Mucosa of gallbladder (tissue), 1 donor: ENCODE measurements around the gene SMNDC1. TPM values are rescaled to one million over a fixed set of nuclear protein-coding genes. Genes with fewer than 3 reads are reported as not detected.

Experiments used
- DNase-seq: peaks from one replicate; pipeline ENCODE4 v3.0.0-alpha.2; 2020; ENCODE audit warnings: low spot score
- total RNA-seq: library from RNA; stranded (reverse); gene quantifications from one replicate; pipeline ENCODE4 v1.2.1, GENCODE V29; 2021
- donor health status: DM: no; HTN: no; CAD: no.

Gene SMNDC1
- total RNA-seq, 1 donor from 2014 or later, result 26.6 TPM

DNA sequence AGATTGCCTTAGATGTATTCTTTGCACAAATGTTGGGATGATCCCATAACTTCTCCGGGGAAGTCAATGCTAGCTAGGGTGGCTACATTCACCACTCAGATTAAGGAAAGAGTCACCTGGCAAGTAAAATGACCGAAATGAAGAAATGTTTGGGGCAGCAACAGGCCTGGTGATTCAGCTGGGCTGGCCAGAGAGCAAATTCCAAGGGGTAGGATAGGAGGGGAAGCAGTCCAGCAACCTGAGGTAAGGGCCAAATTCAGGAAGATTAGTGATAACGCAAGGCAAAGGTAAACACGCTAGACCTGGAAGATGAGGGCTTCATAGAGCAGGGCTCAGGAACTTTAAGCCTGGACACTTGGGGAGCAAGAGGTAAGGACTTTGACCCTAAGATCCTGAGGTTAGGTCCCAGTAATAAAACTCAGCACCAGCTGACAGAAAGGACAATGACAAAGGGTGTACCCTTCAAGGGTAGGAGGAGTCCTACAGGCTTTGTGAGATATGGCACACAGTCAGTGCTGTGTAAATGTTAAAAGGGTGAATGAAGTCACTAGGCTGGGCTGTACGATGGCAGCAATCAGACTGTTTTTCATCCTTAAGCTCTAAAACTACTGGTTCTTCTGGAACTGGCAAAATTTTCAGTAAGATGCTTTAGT lies 22.7 kb upstream of the SMNDC1 start:
- DNase-seq, result no peak

DNA sequence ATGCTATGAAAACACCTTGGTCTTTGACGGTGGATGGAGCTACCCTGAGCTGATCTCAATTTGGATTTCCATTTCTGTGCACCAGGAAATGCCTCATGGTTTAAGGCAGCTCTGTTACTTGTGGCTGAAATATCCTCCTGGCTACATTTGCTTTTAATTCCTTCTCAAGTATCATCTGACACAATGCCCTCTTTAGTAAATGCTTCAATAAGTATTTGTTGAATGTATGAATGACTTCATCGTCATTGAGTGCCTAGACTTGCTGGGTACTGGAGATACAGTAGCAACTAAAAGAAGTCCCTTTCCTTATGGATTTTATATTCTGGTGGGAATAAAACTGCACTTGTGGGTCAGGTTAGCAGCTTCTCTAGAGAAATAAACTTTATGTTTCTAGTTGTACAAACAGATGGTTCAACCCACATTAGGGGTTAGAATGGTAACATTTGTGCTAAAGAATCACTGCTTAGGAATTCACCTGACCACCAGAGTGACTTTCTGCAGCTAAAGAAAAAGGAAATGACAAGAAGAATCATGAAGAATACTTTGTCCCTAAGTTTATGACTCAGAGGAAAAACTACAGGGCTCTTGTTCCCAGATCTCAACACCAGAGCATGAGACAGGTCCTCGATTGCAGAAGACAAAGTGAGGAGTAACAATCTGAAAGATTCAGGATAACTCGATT lies 21.8 kb upstream of the SMNDC1 start:
- no peak for DNase-seq

- DNase-seq, result no peak
Observed at GRCh38 chr10:110324805-110325280, 20.1 kb upstream of the SMNDC1 start.

DNA sequence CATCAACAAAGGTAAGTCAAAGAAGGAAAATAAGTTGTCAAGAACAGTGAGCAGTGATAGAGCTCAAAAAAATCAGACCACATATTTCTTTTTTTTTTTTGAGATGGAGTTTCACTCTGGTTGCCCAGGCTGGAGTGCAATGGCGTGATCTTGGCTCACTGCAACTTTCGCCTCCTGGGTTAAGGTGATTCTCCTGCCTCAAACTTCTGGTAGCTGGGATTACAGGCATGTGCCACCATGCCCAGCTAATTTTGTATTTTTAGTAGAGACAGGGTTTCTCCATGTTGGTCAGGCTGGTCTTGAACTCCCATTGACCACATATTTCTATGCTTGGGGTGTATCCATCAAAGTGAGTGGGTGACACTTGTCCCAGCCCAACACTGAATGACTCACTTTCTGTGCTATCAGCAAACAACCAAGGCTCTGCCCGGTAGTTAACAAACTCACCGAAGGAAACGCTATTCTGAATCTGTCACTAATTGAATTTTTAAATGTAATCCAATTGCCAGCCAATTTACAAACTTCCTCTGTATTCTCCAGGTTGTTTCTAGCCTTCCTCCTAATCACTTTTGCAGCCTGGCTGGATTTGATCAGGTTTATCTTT lies 19.6 kb upstream of the SMNDC1 start:
- no peak for DNase-seq

GRCh38 chr10:110323503-110323902 lies 18.8 kb upstream of the SMNDC1 start:
- DNase-seq, result no peak

DNA sequence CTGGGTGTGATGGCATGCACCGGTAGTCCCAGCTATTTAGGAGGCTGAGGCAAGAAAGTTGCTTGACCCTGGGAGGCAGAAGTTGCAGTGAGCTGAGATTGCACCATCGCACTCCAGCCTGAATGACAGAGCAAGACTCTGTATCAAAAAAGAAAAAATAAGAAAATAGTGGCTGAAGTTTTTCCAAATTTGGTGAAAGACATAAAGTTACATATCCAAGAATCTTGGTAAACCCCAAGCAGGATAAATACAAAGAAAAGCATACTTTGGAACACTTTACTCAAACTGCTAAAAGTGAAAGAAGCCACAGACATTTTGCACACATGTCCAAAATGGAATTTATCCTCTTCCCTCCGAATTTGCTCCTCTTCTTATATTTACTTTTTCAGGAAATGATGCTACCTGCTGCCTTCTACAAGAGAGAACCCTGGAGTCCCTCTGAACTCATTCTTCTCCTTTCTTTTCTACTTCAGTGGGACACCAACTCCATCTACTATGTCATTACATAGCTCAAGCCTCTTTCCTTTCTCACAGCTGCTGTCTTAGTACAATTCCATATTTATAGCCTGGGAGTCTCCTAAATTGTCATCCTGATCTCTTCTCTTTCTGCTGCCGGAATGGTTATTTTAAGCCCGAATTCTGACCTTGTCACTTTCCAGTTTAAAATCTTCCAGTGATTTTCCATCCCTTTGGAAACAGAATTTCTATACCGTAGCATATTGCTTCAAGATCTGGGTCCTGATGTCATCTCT lies 17.3 kb upstream of the SMNDC1 start:
- no peak for DNase-seq

DNA sequence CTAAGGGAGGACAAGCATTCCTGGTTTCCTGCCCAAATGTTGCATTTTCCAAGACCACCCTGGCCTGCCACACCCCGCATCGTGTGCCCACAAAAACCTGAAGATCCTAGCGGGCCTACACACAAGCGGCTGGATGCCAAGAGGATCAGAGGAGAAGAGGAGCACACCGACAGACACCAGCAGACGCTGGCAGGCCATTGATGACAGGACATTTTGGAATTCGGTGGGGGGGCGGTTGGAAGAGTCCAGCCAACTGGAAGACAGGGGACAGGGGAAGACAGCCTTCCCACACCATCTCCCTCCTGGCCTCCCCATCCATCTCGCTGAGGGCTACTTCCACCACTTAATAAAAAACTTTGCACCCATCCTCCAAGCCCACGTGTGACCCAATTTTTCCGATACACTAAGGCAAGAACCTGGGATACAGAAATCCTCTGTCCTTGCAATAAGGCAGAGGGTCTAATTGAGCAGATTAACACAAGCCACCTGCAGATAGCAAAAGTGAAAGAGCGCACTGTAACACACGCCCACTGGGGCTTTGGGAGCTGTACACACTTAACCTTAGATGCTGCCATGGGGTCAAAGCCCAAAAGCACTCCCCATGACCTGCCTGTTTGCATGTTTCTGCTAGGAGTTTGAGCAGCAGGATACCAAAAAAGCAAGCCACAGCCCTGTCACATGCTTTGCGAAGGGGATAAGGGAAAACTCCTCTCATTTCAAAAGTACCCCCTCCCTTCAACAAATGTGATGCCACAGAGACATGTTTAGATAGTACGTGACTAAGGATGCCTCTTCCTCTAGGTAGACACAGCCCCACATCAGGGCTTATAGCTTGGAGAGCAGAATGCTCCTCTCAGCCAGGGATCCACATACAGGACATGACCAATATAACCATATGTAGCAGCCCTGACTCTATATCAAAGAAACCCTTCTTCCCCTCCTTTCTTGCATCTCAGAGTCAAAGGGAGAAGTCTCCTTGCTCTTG lies 13.4 kb upstream of the SMNDC1 start:
- no peak for DNase-seq

DNA sequence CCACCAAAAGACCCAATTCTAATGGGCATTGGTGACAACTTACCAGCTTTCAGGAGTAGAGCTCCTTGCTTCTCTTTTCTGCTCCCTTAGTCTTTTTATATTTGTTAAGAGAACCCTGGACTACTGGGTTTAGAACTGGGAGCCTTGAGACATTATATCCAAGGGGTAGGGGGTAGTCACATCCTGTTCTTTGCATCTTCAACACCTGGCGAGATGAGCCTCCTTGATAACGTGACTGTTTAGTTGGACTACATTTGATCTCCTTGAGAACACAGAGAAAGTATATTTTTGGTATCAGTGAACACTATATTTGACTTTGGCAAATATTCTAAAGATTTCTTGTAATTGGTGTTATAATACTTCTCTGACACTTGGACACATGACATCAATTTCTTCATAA lies 9.0 kb upstream of the SMNDC1 start:
- no peak for DNase-seq

DNA sequence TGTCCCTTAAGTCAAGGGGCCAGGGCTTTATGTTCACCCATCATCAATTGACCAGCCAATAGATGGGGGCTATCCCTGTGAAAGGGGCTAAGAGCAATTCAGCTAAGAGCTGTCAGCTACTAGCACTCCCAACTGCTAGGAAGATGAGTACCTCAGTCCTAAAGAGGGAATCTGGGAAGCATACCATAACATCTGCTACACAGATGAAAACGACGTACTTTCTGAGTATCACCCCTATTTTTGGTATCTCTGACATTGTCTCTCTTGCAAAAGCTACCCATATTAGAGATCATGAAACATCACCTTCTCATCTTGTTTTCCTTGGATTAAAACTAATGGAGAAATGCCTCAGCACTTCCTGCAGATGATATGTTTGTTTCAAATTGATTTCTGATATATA lies 7.5 kb upstream of the SMNDC1 start:
- no peak for DNase-seq

GRCh38 chr10:110311357-110311949 lies 6.7 kb upstream of the SMNDC1 start:
- DNase-seq, result peak; percentile 46

DNA sequence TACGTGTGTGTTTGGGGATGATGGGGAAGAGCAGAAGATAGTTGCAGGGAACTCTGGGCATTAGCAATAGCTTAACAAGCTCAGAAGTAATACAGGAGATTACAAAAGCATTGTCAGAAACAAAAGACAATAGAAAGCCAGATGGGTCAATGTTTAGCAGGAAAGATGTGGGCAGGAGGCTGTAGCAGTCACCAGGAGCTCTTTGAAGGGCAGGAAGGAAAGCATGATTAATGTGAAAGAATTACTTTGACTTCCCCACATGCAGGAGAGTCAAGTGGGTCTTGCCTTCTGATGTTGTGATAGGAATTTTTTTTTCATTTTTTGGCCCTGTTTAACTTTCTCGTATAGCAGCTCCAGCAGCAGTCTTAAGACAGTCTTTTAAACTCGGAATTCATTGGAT lies 6.0 kb upstream of the SMNDC1 start:
- no peak for DNase-seq

DNA sequence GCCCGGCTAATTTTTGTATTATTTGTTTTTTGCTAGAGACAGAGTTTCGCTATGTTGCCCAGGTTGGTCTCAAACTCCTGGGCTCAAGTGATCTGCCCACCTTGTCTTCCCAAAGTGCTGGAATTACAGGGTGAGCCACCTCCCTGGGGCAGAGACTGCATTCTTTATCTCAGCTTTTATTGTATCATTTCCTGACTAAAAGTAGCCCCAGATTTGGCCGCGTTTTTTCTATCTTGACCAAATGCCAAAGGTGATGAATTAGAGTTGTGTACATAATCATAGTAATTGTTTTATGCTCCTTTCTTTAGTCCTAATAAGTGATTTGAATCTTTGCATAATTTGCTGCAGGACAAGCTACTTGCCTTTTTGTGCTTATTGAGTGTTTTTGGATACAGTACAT lies 3.1 kb upstream of the SMNDC1 start:
- DNase-seq, result no peak

DNA sequence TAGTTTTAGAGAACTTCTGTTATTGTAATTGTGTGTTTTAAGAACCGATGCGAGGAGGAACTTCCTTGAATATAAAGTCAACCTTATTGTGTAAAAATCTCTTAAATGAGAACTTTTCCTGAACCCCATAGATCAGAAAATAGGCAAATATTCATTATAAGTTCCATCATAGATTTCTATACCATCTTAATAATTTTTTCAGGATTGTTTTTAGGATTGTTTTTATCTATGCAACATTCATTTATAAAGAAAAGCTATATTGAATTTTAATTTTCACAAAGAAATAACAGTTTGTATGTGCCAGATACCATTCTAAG lies 1.7 kb upstream of the SMNDC1 start:
- DNase-seq, result no peak

DNA sequence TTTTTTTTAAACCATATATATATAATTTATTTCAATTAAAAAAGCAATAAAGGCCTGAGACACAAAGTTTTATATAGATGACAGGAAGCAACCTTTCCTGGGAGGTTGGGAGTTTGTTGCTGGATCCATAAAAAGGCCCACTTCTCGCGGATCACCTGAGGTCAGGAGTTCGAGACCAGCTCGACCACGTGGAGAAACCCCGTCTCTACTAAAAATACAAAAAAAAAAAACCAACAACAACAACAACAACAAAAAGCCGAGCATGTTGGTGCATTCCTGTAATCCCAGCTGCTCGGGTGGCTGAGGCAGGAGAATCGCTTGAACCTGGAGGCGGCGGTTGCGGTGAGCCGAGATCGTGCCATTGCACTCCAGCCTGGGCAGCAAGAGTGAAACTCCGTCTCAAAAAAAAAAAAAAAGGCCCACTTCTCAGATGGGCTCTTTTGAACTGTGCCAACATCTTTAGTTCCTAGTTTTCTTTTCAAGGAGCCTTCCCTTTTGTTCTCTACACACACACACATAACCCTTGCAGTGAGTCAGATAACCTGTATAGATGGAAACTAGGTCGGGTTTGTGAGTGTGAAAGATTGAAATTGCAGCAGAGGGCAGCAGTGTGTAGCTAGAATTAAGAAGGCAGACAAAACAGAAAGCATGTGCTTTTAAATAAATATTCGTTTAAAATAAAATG lies 1.2 kb upstream of the SMNDC1 start:
- peak; percentile 71 for DNase-seq

DNA sequence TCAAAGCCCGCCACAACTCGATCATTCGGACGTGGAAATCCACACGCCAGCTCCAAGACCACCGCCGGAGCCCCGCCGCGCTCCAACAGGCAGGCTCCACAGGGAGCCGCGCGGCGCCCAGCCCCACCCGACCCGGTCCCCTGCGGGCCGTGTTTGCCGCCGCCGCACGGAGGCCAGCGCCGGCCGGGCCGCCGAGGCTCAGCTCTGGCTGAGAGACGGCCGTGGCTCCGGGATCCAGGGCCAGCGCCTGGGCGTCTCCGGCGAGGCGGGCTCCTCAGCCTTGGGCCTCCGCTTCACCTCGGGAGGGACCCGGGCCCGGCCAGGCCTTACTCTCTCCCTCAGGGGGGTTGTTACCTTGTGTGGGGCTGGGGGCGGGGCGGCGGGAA lies 333 bp downstream of the SMNDC1 start:
- no peak for DNase-seq

DNA sequence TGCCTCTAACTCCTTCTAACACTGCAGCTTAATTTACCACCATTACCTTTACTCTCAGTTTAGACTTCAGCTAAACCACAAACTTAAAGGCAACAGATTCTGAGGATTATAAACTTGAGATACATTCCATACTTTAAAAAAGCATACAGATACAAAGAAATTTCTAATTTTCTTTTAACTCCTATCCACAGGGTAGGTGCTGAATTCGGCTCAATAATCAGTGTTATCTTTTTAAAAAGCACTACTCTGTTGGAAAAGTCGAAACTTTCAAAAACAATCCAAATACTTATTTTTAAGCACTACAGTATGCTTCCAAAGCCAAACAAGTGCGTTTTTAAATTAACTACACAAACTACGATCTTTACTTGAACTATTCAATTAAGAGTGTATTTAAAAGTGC lies 1.0 kb downstream of the SMNDC1 start:
- DNase-seq, result no peak

DNA sequence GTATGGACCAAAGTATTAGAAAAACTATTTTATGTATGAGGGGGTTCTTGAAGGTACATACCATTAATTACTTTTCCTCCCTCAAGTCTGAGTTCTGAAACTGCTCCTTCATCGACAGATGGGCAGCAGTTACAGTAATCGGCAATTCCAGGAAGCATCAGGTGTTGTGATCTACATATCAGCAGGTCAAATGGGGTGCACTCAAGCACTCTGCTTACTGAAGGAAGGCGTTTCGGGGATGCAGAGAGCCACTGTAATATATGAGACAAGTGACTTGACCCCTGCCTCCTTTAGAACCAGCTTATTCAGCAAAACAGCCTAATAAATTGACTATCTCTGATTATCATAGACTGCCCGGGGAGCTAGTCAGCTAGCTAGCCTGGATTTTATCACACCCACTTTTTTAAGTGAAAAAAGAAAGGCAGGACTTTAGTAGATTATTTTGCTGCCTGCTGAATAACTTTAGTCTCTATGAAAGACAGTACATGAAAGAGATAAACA lies 4.2 kb downstream of the SMNDC1 start:
- no peak for DNase-seq

DNA sequence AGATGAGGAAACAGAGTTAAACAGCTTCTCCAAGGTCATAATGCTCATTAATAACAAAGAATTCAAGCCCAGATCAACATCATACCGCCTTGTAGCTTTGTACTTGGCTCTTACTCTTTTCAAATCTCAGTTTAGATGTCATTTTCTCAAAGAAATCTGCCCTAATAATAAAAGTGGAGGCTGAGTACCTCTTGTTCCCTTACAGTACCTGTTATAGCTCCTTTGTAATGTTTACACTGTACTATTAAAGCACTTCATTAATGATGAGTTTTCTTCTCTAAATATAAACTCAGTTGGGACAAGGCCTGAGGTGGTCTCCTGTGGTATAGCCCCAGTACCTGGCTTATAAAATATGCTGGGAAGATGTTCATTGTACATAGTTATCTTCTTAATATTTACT lies 7.8 kb downstream of the SMNDC1 start:
- DNase-seq, result no peak

GRCh38 chr10:110286841-110287240 lies 17.9 kb downstream of the SMNDC1 start:
- DNase-seq, result no peak

GRCh38 chr10:110285501-110285900 lies 19.2 kb downstream of the SMNDC1 start:
- DNase-seq, result no peak
